WTC11 (cell line): ENCODE measurements around the gene MSI2. TPM values are rescaled to one million over a fixed set of nuclear protein-coding genes. Genes with fewer than 3 reads are reported as not detected.

Source experiments
- ATAC-seq: fragments of 200-7000 bp; cut with Tn5 transposase; 2 replicates; pipeline ENCODE4 v1.10.0; 2021; ENCODE audit warnings: mild to moderate bottlenecking, moderate library complexity
- CTCF ChIA-PET: fragments of 300-600 bp; sonication (Branson Sonifier 250); formaldehyde crosslinking; loops from one replicate; lab custom pipeline; 2021; ENCODE audit warnings: antibody characterized with exemption; lab: Charles Lee
- POLR2A ChIA-PET: fragments of 350-600 bp; sonication (Branson Sonifier 250); formaldehyde crosslinking; loops from one replicate; lab custom pipeline; 2021; ENCODE audit warnings: antibody characterized with exemption; lab: Charles Lee
- DNase-seq: peaks from one replicate; pipeline ENCODE4 v3.0.0; 2021; ENCODE audit warnings: low spot score
- H3K27ac Mint-ChIP-seq: 2 replicates; pipeline ENCODE4 v1.8.0; 2021; ENCODE audit warnings: mixed read lengths
- H3K27me3 Mint-ChIP-seq: 2 replicates; pipeline ENCODE4 v1.8.0; 2021; ENCODE audit warnings: low read depth, mild to moderate bottlenecking, moderate library complexity, mixed read lengths
- H3K36me3 Mint-ChIP-seq: 2 replicates; pipeline ENCODE4 v1.8.0; 2021; ENCODE audit warnings: mixed read lengths
- H3K4me1 Mint-ChIP-seq: 2 replicates; pipeline ENCODE4 v1.8.0; 2022; ENCODE audit warnings: mixed read lengths
- H3K4me3 Mint-ChIP-seq: 2 replicates; pipeline ENCODE4 v1.8.0; 2021; ENCODE audit warnings: mild to moderate bottlenecking, moderate library complexity, mixed read lengths
- H3K9me3 Mint-ChIP-seq: 2 replicates; pipeline ENCODE4 v1.8.0; 2021; ENCODE audit warnings: mixed read lengths
- ARID4B ChIP-seq: sonication (generic); formaldehyde crosslinking; IDR thresholded peaks from 2 replicates; pipeline ENCODE4 v1.8.0; 2023; ENCODE audit warnings: missing genetic modification reagents, mild to moderate bottlenecking, borderline replicate concordance
- ELF4 ChIP-seq: sonication (generic); formaldehyde crosslinking; IDR thresholded peaks from 2 replicates; pipeline ENCODE4 v1.8.1; 2022; ENCODE audit warnings: low read depth, mild to moderate bottlenecking, moderate library complexity, missing genetic modification reagents
- FOXJ3 ChIP-seq: sonication (generic); formaldehyde crosslinking; IDR thresholded peaks from 2 replicates; pipeline ENCODE4 v1.9.0; 2021; ENCODE audit warnings: missing genetic modification reagents, mild to moderate bottlenecking, borderline replicate concordance
- GTF2I ChIP-seq: fragments of 250-450 bp; sonication (Bioruptor Pico); conservative IDR thresholded peaks from 2 replicates; pipeline ENCODE4 v1.4.0; 2021; ENCODE audit warnings: mild to moderate bottlenecking
- JAZF1 ChIP-seq: fragments of 250-450 bp; sonication (Bioruptor Pico); IDR thresholded peaks from 2 replicates; pipeline ENCODE4 v1.9.0; 2021; ENCODE audit warnings: moderate library complexity, mild to moderate bottlenecking, inconsistent platforms
- KAT7 ChIP-seq: sonication (generic); formaldehyde crosslinking; IDR thresholded peaks from 2 replicates; pipeline ENCODE4 v1.8.1; 2023; ENCODE audit warnings: missing genetic modification reagents, mild to moderate bottlenecking, borderline replicate concordance
- MAX ChIP-seq: sonication (generic); formaldehyde crosslinking; IDR thresholded peaks from 2 replicates; pipeline ENCODE4 v1.8.0; 2022; ENCODE audit warnings: mild to moderate bottlenecking, missing genetic modification reagents
- MLX ChIP-seq: sonication (generic); formaldehyde crosslinking; IDR thresholded peaks from 2 replicates; pipeline ENCODE4 v1.8.1; 2023; ENCODE audit warnings: mild to moderate bottlenecking, missing genetic modification reagents, moderate library complexity
- MXD4 ChIP-seq: fragments of 250-450 bp; sonication (Bioruptor Pico); IDR thresholded peaks from 2 replicates; pipeline ENCODE4 v1.8.0; 2021; ENCODE audit warnings: mild to moderate bottlenecking, moderate library complexity, borderline replicate concordance
- PREB ChIP-seq: sonication (generic); formaldehyde crosslinking; IDR thresholded peaks from 2 replicates; pipeline ENCODE4 v1.8.1; 2022; ENCODE audit warnings: mild to moderate bottlenecking, missing genetic modification reagents, moderate library complexity, borderline replicate concordance
- RORB ChIP-seq: fragments of 250-450 bp; sonication (Bioruptor Pico); IDR thresholded peaks from 2 replicates; pipeline ENCODE4 v1.9.0; 2021; ENCODE audit warnings: mild to moderate bottlenecking
- TP53 ChIP-seq: sonication (generic); formaldehyde crosslinking; IDR thresholded peaks from 2 replicates; pipeline ENCODE4 v1.8.1; 2023; ENCODE audit warnings: mild to moderate bottlenecking, missing genetic modification reagents
- ZBTB21 ChIP-seq: sonication (generic); formaldehyde crosslinking; IDR thresholded peaks from 2 replicates; pipeline ENCODE4 v1.8.1; 2023; ENCODE audit warnings: mild to moderate bottlenecking, missing genetic modification reagents, borderline replicate concordance
- ZNF396 ChIP-seq: fragments of 250-450 bp; sonication (Bioruptor Pico); IDR thresholded peaks from 2 replicates; pipeline ENCODE4 v1.8.0; 2021; ENCODE audit warnings: mild to moderate bottlenecking, moderate library complexity, borderline replicate concordance
- ZNF423 ChIP-seq: fragments of 250-450 bp; sonication (Bioruptor Pico); IDR thresholded peaks from 2 replicates; pipeline ENCODE4 v2.1.2; 2022; ENCODE audit warnings: mild to moderate bottlenecking, moderate library complexity
- ZNF512 ChIP-seq: sonication (generic); formaldehyde crosslinking; IDR thresholded peaks from 2 replicates; pipeline ENCODE4 v1.8.1; 2022; ENCODE audit warnings: missing genetic modification reagents, borderline replicate concordance
- total RNA-seq: library from RNA; stranded (reverse); gene quantifications from 3 replicates; pipeline ENCODE4 v1.2.3, GENCODE V29; 2021
- TF ChIP-seq, protein P1 (sequence below): sonication (generic); formaldehyde crosslinking; IDR thresholded peaks from 2 replicates; pipeline ENCODE4 v1.8.1; 2023; ENCODE audit warnings: mild to moderate bottlenecking, moderate library complexity, missing genetic modification reagents
- TF ChIP-seq, protein P2 (sequence below): sonication (generic); formaldehyde crosslinking; IDR thresholded peaks from 2 replicates; pipeline ENCODE4 v1.8.1; 2022; ENCODE audit warnings: low read depth, missing genetic modification reagents, borderline replicate concordance

MSI2 gene
- total RNA-seq, 1 experiment from 2014 or later: 82.1 TPM

DNA sequence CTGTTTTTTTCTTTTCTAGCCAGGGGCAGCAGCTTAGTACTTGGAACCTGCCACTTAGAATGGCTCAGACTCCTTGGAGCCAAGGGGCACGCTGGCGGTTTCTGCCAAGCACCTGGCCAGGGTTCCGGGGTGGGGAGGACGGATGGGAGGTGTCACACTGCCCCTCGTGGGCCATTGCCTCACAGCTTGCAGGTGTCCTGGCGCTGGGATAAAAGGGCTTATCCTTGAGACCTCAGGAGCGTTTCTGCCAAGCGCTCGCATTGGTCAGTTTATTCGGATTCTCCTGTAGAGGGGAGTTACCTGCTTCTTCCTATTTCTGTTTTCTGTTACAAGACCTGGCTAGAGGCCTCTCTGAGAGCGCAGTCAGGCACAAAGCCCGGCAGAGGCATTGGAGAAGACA is 234.6 kb downstream of the MSI2 start (continued):
- no peak for TF ChIP-seq ZNF396 (CRISPR knock-in tag)
- TF ChIP-seq, protein P1, sequence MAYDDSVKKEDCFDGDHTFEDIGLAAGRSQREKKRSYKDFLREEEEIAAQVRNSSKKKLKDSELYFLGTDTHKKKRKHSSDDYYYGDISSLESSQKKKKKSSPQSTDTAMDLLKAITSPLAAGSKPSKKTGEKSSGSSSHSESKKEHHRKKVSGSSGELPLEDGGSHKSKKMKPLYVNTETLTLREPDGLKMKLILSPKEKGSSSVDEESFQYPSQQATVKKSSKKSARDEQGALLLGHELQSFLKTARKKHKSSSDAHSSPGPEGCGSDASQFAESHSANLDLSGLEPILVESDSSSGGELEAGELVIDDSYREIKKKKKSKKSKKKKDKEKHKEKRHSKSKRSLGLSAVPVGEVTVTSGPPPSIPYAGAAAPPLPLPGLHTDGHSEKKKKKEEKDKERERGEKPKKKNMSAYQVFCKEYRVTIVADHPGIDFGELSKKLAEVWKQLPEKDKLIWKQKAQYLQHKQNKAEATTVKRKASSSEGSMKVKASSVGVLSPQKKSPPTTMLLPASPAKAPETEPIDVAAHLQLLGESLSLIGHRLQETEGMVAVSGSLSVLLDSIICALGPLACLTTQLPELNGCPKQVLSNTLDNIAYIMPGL: no peak
- no peak for TF ChIP-seq MAX (CRISPR knock-in tag)
- no peak for TF ChIP-seq TP53 (CRISPR knock-in tag)
- no peak for TF ChIP-seq ELF4

DNA sequence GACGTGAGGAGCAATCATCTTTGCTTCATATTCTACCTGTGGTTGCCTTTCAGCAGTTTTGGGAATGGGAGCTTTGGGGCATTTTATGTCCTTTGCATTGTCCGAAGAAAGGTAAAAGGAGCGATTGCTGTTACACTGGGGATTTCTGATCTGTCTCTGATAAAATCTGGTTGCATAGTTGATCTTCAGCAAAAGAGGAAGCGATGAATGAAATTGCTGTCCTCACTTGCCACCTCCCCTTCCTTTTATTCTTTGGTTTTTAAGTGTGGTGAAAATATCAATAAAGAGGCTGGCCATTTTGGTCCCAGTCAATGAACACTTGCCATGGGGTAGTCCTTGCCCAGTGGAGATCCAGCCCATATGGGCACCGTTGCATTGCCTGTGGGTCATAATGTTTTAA is 236.8 kb downstream of the MSI2 start:
- H3K27me3 Mint-ChIP-seq: no peaks in the 10 kb centered on the region; the same call in 1 of the 2 replicates
- H3K9me3 Mint-ChIP-seq: no peaks in the 10 kb centered on the region
- no peak overlapping the region for H3K27ac Mint-ChIP-seq
- DNase-seq (no peak), ATAC-seq (no peak)
- H3K4me1 Mint-ChIP-seq: peaks cover 24% of the 10 kb centered on the region
- TF ChIP-seq RORB (CRISPR knock-in tag) (no peak), FOXJ3 (CRISPR knock-in tag) (no peak), JAZF1 (CRISPR knock-in tag) (no peak), MXD4 (CRISPR knock-in tag) (no peak), PREB (CRISPR knock-in tag) (no peak), KAT7 (CRISPR knock-in tag) (no peak), GTF2I (CRISPR knock-in tag) (no peak), ARID4B (no peak), ZBTB21 (no peak), ZNF423 (no peak), ZNF512 (no peak), MLX (CRISPR knock-in tag) (no peak)
- TF ChIP-seq, protein P2, sequence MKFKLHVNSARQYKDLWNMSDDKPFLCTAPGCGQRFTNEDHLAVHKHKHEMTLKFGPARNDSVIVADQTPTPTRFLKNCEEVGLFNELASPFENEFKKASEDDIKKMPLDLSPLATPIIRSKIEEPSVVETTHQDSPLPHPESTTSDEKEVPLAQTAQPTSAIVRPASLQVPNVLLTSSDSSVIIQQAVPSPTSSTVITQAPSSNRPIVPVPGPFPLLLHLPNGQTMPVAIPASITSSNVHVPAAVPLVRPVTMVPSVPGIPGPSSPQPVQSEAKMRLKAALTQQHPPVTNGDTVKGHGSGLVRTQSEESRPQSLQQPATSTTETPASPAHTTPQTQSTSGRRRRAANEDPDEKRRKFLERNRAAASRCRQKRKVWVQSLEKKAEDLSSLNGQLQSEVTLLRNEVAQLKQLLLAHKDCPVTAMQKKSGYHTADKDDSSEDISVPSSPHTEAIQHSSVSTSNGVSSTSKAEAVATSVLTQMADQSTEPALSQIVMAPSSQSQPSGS (CRISPR knock-in tag): no peak
- no peak overlapping the region for H3K4me3 Mint-ChIP-seq
- no peaks in the 10 kb centered on the region for H3K36me3 Mint-ChIP-seq
- POLR2A ChIA-PET: no interaction called here
- CTCF ChIA-PET: no interaction called here
